OCI-LY3 (cell line): Measurements from ENCODE around the gene UGDH.
"Not testable (repeated sequence)": the region's sequence is repeated elsewhere in the genome, so short reads cannot be mapped to it uniquely, and the experiment has no call there.

Experiments used
- H2AFZ ChIP-seq: fragments of 200-600, 300-600 bp; shearing (Covaris generic); 2 replicates; pipeline ENCODE4 v1.6.0; 2014; ENCODE audit warnings: antibody characterized with exemption, low read depth, low read length
- H3K27ac ChIP-seq: fragments of 200-600, 300-600 bp; sonication (generic); 2 replicates; pipeline ENCODE4 v1.5.1; 2014; ENCODE audit warnings: mild to moderate bottlenecking, low read length, moderate library complexity, mixed read lengths
- H3K27me3 ChIP-seq: fragments of 200-600, 300-600 bp; sonication (generic); 2 replicates; pipeline ENCODE4 v1.6.1; 2014; ENCODE audit warnings: low read depth, low read length, mixed read lengths
- H3K36me3 ChIP-seq: fragments of 200-600, 300-600 bp; sonication (generic); replicated peaks from 2 replicates; pipeline ENCODE3; 2014; ENCODE audit warnings: low read depth, low read length, mixed read lengths
- H3K4me1 ChIP-seq: fragments of 300-600, 200-600 bp; sonication (generic); 2 replicates; pipeline ENCODE4 v1.6.1; 2014; ENCODE audit warnings: low read length, mixed read lengths
- H3K4me2 ChIP-seq: fragments of 200-600, 300-600 bp; sonication (generic); 2 replicates; pipeline ENCODE4 v1.6.1; 2014; ENCODE audit warnings: low read length, mixed read lengths
- H3K4me3 ChIP-seq: fragments of 300-600, 200-600 bp; sonication (generic); 2 replicates; pipeline ENCODE4 v1.5.1; 2014; ENCODE audit warnings: antibody characterized with exemption, mild to moderate bottlenecking, low read length, moderate library complexity
- H3K79me2 ChIP-seq: fragments of 300-600, 200-600 bp; shearing (Covaris generic); 2 replicates; pipeline ENCODE4 v1.6.1; 2014; ENCODE audit warnings: mild to moderate bottlenecking, low read length, mixed read lengths
- H3K9ac ChIP-seq: fragments of 300-600, 200-600 bp; shearing (Covaris generic); 2 replicates; pipeline ENCODE4 v1.6.0; 2014; ENCODE audit warnings: mild to moderate bottlenecking, low read length, moderate library complexity
- H3K9me3 ChIP-seq: fragments of 200-600, 300-600 bp; shearing (Covaris generic); 2 replicates; pipeline ENCODE4 v1.6.1; 2014; ENCODE audit warnings: low read length, mixed read lengths; ENCODE audit not compliant: insufficient read depth
- H4K20me1 ChIP-seq: fragments of 200-600, 300-600 bp; sonication (generic); 2 replicates; pipeline ENCODE4 v1.6.1; 2016; ENCODE audit warnings: low read length, mixed read lengths; ENCODE audit not compliant: insufficient read depth
- EZH2phosphoT487 ChIP-seq: fragments of 200-600 bp; shearing (Covaris generic); IDR thresholded peaks from 2 replicates; pipeline ENCODE4 v1.6.1; 2018; ENCODE audit warnings: antibody characterized with exemption, mixed run types, low read depth
- TF ChIP-seq, protein P1 (sequence below): fragments of 200-600, 300-600 bp; sonication (generic); IDR thresholded peaks from 2 replicates; pipeline ENCODE4 v1.5.1; 2014; ENCODE audit warnings: antibody characterized with exemption, low read length, low read depth

Gene UGDH

DNA sequence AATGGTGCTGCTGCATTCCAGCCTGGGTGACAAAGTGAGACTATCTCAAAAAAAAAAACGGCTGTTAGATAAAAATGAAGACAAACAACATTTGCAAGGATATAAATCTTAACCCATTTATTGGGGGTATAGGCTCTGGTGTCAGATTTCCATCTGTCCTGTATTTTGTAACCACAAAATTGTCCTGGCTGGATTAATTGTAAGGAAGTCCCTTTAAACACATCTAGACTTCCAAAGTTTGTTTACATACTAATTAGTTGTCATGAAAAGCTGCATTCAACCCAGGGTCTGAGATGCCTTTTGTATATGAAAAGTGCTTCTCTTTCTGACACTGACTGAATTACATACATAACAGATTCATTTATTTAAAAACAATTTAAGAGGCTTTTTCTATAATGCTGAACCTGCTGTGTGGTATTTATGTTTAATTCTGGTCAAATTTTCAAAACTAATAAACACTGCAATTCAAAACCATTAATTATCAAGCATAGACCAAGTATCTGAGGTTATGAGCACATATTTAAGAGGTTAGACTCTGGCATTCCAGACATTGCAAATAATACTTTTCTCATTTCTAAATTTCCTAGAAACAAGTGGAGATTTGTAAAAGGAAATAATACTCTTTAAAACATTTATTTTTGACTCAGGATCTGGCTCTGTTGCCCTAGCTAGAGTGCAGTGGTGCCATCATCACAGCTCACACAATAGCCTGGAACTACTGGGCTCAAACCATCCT lies 17.5 kb upstream of the UGDH start:
- Histone ChIP-seq H3K9me3 (no peaks in the 10 kb centered on the region), H2AFZ (no peak overlapping the region), H3K36me3 (no peaks in the 10 kb centered on the region), H3K27ac (no peak overlapping the region), H3K4me1 (no peaks in the 10 kb centered on the region), H3K9ac (no peak overlapping the region), H4K20me1 (no peaks in the 10 kb centered on the region), H3K27me3 (no peaks in the 10 kb centered on the region), H3K4me2 (no peak overlapping the region), H3K79me2 (no peaks in the 10 kb centered on the region), H3K4me3 (no peak overlapping the region)
- TF ChIP-seq, protein P1, sequence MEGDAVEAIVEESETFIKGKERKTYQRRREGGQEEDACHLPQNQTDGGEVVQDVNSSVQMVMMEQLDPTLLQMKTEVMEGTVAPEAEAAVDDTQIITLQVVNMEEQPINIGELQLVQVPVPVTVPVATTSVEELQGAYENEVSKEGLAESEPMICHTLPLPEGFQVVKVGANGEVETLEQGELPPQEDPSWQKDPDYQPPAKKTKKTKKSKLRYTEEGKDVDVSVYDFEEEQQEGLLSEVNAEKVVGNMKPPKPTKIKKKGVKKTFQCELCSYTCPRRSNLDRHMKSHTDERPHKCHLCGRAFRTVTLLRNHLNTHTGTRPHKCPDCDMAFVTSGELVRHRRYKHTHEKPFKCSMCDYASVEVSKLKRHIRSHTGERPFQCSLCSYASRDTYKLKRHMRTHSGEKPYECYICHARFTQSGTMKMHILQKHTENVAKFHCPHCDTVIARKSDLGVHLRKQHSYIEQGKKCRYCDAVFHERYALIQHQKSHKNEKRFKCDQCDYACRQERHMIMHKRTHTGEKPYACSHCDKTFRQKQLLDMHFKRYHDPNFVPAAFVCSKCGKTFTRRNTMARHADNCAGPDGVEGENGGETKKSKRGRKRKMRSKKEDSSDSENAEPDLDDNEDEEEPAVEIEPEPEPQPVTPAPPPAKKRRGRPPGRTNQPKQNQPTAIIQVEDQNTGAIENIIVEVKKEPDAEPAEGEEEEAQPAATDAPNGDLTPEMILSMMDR, result no peak
- TF ChIP-seq EZH2phosphoT487, result no peak

DNA sequence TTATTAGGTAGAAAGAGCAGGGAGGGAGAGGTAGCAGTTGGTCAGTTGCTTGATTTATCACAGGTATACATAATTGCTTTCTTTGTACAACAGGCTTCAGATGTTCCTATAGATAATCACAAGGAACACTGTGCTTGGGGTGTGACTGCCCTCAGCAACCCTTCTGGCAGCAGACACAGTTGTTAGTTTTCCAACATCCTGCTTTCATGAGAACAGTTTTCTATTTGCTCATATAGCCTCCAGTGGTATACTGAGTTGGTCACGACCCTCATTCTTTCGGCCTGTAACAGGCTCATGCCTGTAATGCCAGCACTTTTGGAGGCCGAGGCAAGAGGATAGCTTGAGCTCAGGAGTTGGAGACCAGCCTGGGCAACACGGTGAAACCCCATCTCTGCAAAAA lies 16.8 kb upstream of the UGDH start:
- H3K27ac ChIP-seq, H3K79me2 ChIP-seq, H3K4me3 ChIP-seq, H3K36me3 ChIP-seq, H3K9me3 ChIP-seq, H2AFZ ChIP-seq, H3K9ac ChIP-seq, H3K27me3 ChIP-seq, H3K4me2 ChIP-seq, H4K20me1 ChIP-seq, H3K4me1 ChIP-seq: not testable (repeated sequence)

DNA sequence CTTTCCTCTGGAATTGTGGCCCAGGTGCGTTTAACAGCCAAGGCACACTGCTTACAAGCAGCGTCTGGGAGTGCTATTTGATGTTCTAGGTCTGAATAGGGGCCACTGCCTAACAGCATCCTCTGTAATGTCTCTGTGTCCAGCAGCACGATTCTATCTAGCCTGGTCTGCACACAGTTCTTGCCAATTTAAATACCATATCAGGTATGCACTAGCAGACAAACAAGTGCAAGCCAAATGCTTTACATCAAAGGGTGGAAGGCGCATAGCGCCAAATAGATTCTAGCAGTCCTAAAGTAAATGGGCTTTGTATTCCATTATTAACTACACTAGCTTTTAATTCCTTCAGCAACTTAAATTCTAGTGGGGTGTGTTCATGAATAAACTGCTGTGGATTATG lies 15.8 kb upstream of the UGDH start:
- Histone ChIP-seq H3K9ac (no peak overlapping the region), H2AFZ (no peak overlapping the region), H3K27ac (no peak overlapping the region), H4K20me1 (no peaks in the 10 kb centered on the region), H3K9me3 (no peaks in the 10 kb centered on the region), H3K36me3 (no peaks in the 10 kb centered on the region), H3K4me3 (no peak overlapping the region), H3K4me1 (no peaks in the 10 kb centered on the region), H3K4me2 (no peak overlapping the region), H3K27me3 (no peaks in the 10 kb centered on the region), H3K79me2 (no peaks in the 10 kb centered on the region)
- TF ChIP-seq, protein P1, result no peak
- no peak for TF ChIP-seq EZH2phosphoT487

DNA sequence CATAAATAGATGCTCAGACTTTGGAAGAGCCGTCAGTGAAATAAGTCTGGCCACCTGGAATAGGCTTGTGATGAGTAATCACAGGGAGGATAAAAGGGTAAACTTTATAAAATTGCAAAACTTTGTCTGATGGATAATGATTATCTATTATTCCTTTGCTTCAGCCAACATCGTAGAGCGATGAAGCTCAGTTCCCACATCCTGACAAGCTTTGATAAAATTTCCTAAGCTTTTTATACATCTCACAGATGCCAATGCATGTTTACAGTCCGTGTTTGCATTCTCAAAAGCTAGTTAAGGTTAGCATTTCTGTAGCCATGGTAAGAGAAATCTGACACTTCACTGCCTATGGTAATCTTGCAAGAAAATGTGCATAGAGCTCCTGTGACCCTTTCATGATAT lies 15.4 kb upstream of the UGDH start:
- Histone ChIP-seq H3K4me2 (no peak overlapping the region), H4K20me1 (no peaks in the 10 kb centered on the region), H3K79me2 (no peaks in the 10 kb centered on the region), H3K9me3 (no peaks in the 10 kb centered on the region), H3K27ac (no peak overlapping the region), H3K9ac (no peak overlapping the region), H3K36me3 (no peaks in the 10 kb centered on the region), H3K4me3 (no peak overlapping the region), H3K27me3 (no peaks in the 10 kb centered on the region), H2AFZ (no peak overlapping the region), H3K4me1 (no peaks in the 10 kb centered on the region)
- no peak for TF ChIP-seq EZH2phosphoT487
- TF ChIP-seq, protein P1, result no peak
